ENCODE measurements around the gene TNFRSF8.

- TF ChIP-seq POLR2A (IDR thresholded peaks at IDR 0.05) (no peak), CTCF (IDR thresholded peaks at IDR 0.05) (no peak)
Observed at GRCh38 chr1:12080773-12081556, 17.9 kb downstream of the TNFRSF8 start.

Data from adrenal gland (tissue), 5 donors.